SK-N-SH (cell line): Measurements from ENCODE around the gene ARID4A. TPM values are rescaled to one million over a fixed set of nuclear protein-coding genes. Genes with fewer than 3 reads are reported as not detected.

Source experiments
- CTCF ChIA-PET: fragments of 300-600, 350-600 bp; formaldehyde crosslinking; extraction: SDS; loops from one replicate; lab custom pipeline; 2021; lab: Yijun Ruan, JAX
- POLR2A ChIA-PET: fragments of 350-600 bp; sonication (Branson Sonifier 250); formaldehyde crosslinking; extraction: SDS; loops from one replicate; lab custom pipeline; 2020; ENCODE audit warnings: antibody characterized with exemption, inconsistent platforms; lab: Yijun Ruan, JAX
- DNase-seq: peaks from one replicate; pipeline ENCODE4 v3.0.0; 2012
- H2AFZ ChIP-seq: fragments of 200-600 bp; sonication (generic); 2 replicates; pipeline ENCODE4 v1.8.1; 2016; ENCODE audit warnings: antibody characterized with exemption, mild to moderate bottlenecking, low read depth
- H3F3A ChIP-seq: fragments of 200-600 bp; sonication (generic); replicated peaks from 2 replicates; pipeline ENCODE3; 2016; ENCODE audit warnings: antibody characterized with exemption, mild to moderate bottlenecking; ENCODE audit not compliant: insufficient read depth
- H3K27ac ChIP-seq, 2 experiments: fragments of 200-500 bp in 1 of 2; fragments of 200-600 bp in 1 of 2; sonication (Bioruptor generic) in 1 of 2; sonication (generic), shearing (Covaris generic) in 1 of 2; 2 replicates each; pipeline versions ENCODE4 v1.5.1 to v1.6.1; 2014 to 2016; ENCODE audit warnings: low read depth in 2 of 2, inconsistent platforms in 1 of 2, low read length in 1 of 2, mild to moderate bottlenecking in 1 of 2, mixed read lengths in 1 of 2
- H3K27me3 ChIP-seq: fragments of 200-600 bp; sonication (generic), shearing (Covaris generic); 2 replicates; pipeline ENCODE4 v1.6.1; 2016; ENCODE audit warnings: mixed run types; ENCODE audit not compliant: insufficient read depth
- H3K36me3 ChIP-seq, 2 experiments: fragments of 200-500 bp in 1 of 2; fragments of 200-600 bp in 1 of 2; sonication (Bioruptor generic) in 1 of 2; sonication (generic) in 1 of 2; replicated peaks in 1 of 2; 2 replicates each; pipeline versions ENCODE3 to v1.5.1; 2014 to 2016; ENCODE audit warnings: low read length in 1 of 2, mild to moderate bottlenecking in 1 of 2; ENCODE audit not compliant: insufficient read depth in 2 of 2, control insufficient read depth in 1 of 2
- H3K4me1 ChIP-seq, 2 experiments: fragments of 200-500 bp in 1 of 2; fragments of 200-600 bp in 1 of 2; sonication (Bioruptor generic) in 1 of 2; sonication (generic), shearing (Covaris generic) in 1 of 2; 2 replicates each; pipeline versions ENCODE4 v1.5.1 to v1.6.1; 2014 to 2016; ENCODE audit warnings: low read depth in 1 of 2, low read length in 1 of 2, mixed run types in 1 of 2; ENCODE audit not compliant: insufficient read depth in 2 of 2, control insufficient read depth in 1 of 2
- H3K4me2 ChIP-seq: fragments of 200-600 bp; sonication (generic), shearing (Covaris generic); 2 replicates; pipeline ENCODE4 v1.6.1; 2017; ENCODE audit warnings: mixed run types
- H3K4me3 ChIP-seq, 2 experiments: fragments of 200-500 bp in 1 of 2; fragments of 200-600 bp in 1 of 2; sonication (Bioruptor generic) in 1 of 2; sonication (generic), shearing (Covaris generic) in 1 of 2; 2 replicates each; pipeline versions ENCODE4 v1.5.1 to v1.8.1; 2014 to 2016; ENCODE audit warnings: low read depth in 2 of 2, inconsistent platforms in 1 of 2, low read length in 1 of 2, mild to moderate bottlenecking in 1 of 2, mixed read lengths in 1 of 2, moderate library complexity in 1 of 2
- H3K79me2 ChIP-seq: fragments of 200-600 bp; sonication (generic); 2 replicates; pipeline ENCODE4 v1.8.1; 2017; ENCODE audit warnings: mild to moderate bottlenecking; ENCODE audit not compliant: insufficient read depth
- H3K9ac ChIP-seq: fragments of 200-600 bp; sonication (generic); 2 replicates; pipeline ENCODE4 v1.6.1; 2017; ENCODE audit warnings: mixed run types
- H3K9me2 ChIP-seq: fragments of 200-600 bp; sonication (generic); 2 replicates; pipeline ENCODE4 v1.6.1; 2017; ENCODE audit warnings: mixed run types
- H3K9me3 ChIP-seq: fragments of 200-600 bp; sonication (generic); 2 replicates; pipeline ENCODE4 v1.6.1; 2017; ENCODE audit warnings: mixed run types, mild to moderate bottlenecking, moderate library complexity
- H4K20me1 ChIP-seq: fragments of 200-600 bp; sonication (generic); 2 replicates; pipeline ENCODE4 v1.6.1; 2017; ENCODE audit warnings: mild to moderate bottlenecking, mixed run types; ENCODE audit not compliant: insufficient read depth
- EP300 ChIP-seq, 2 experiments: IDR thresholded peaks; 2 replicates each; pipeline versions ENCODE4 v1.4.0 to v1.6.1; 2012; ENCODE audit warnings: borderline replicate concordance in 1 of 2, low read depth in 1 of 2, low read length in 1 of 2
- EZH2phosphoT487 ChIP-seq: fragments of 200-600 bp; sonication (generic); IDR thresholded peaks from 2 replicates; pipeline ENCODE4 v1.6.1; 2017; ENCODE audit warnings: low read depth, mixed run types, mild to moderate bottlenecking, antibody characterized with exemption, moderate library complexity, borderline replicate concordance
- FOSL2 ChIP-seq: IDR thresholded peaks from 2 replicates; pipeline ENCODE4 v1.4.0; 2012; ENCODE audit warnings: low read depth, mild to moderate bottlenecking, moderate library complexity, borderline replicate concordance
- FOXJ3 ChIP-seq: sonication (generic); formaldehyde crosslinking; IDR thresholded peaks from 2 replicates; pipeline ENCODE4 v1.5.1; 2020; ENCODE audit warnings: mild to moderate bottlenecking, missing genetic modification reagents
- GABPA ChIP-seq: IDR thresholded peaks from 2 replicates; pipeline ENCODE4 v1.4.0; 2012; ENCODE audit warnings: low read depth, mild to moderate bottlenecking
- GATA2 ChIP-seq: sonication (generic); formaldehyde crosslinking; IDR thresholded peaks from 2 replicates; pipeline ENCODE4 v1.5.0; 2020; ENCODE audit warnings: mild to moderate bottlenecking, missing genetic modification reagents
- JUND ChIP-seq: IDR thresholded peaks from 2 replicates; pipeline ENCODE4 v1.4.0; 2012
- MEF2A ChIP-seq: IDR thresholded peaks from 2 replicates; pipeline ENCODE4 v1.4.0; 2012; ENCODE audit warnings: low read depth, borderline replicate concordance
- NRF1 ChIP-seq: IDR thresholded peaks from 2 replicates; pipeline ENCODE4 v1.6.1; 2012; ENCODE audit warnings: low read depth, mild to moderate bottlenecking, low read length
- POLR2AphosphoS5 ChIP-seq: IDR thresholded peaks from 2 replicates; pipeline ENCODE4 v1.6.1; 2012; ENCODE audit warnings: low read depth, low read length
- RCOR1 ChIP-seq: fragments of 150-350 bp; IDR thresholded peaks from 2 replicates; pipeline ENCODE4 v1.6.1; 2017; ENCODE audit warnings: antibody characterized with exemption, low read length
- SIN3A ChIP-seq: IDR thresholded peaks from 2 replicates; pipeline ENCODE4 v1.6.1; 2012; ENCODE audit warnings: low read depth, mild to moderate bottlenecking, low read length, moderate library complexity, borderline replicate concordance
- TAF1 ChIP-seq: IDR thresholded peaks from 2 replicates; pipeline ENCODE4 v1.6.1; 2012; ENCODE audit warnings: low read depth, mild to moderate bottlenecking, low read length, moderate library complexity, borderline replicate concordance
- TEAD4 ChIP-seq: IDR thresholded peaks from 2 replicates; pipeline ENCODE4 v1.4.0; 2012; ENCODE audit warnings: mild to moderate bottlenecking, borderline replicate concordance; ENCODE audit not compliant: insufficient read depth
- YY1 ChIP-seq: IDR thresholded peaks from 2 replicates; pipeline ENCODE4 v1.4.0; 2012; ENCODE audit warnings: low read depth, mild to moderate bottlenecking
- WGBS: methylation state at CpG from one replicate; pipeline ENCODE4 v1.1.6; 2017; ENCODE audit warnings: low lambda C conversion rate; 5-methylcytosine and 5-hydroxymethylcytosine counted together
- polyA plus RNA-seq, 3 experiments: library from polyadenylated mRNA; depleted of rRNA; stranded (reverse); fragments of >200 nt; gene quantifications; 2 replicates each; pipeline ENCODE4 v1.2.3, GENCODE V29; 2012
- TF ChIP-seq, protein P1 (sequence below): fragments of 150-350 bp; IDR thresholded peaks from 2 replicates; pipeline ENCODE4 v1.6.1; 2017; ENCODE audit warnings: antibody characterized with exemption, low read length, low read depth, borderline replicate concordance
- TF ChIP-seq, protein P2 (sequence below): IDR thresholded peaks from 2 replicates; pipeline ENCODE4 v1.4.0; 2012; ENCODE audit warnings: low read depth, borderline replicate concordance
- TF ChIP-seq, protein P3 (sequence below): IDR thresholded peaks from 2 replicates; pipeline ENCODE4; 2012
- TF ChIP-seq, protein P4 (sequence below): IDR thresholded peaks from 2 replicates; pipeline ENCODE4 v1.4.0; 2012; ENCODE audit warnings: low read depth, borderline replicate concordance

Gene ARID4A
- polyA plus RNA-seq, 1 of the 3 experiments (the other 2 are of a cell fraction): 4.6 TPM

DNA sequence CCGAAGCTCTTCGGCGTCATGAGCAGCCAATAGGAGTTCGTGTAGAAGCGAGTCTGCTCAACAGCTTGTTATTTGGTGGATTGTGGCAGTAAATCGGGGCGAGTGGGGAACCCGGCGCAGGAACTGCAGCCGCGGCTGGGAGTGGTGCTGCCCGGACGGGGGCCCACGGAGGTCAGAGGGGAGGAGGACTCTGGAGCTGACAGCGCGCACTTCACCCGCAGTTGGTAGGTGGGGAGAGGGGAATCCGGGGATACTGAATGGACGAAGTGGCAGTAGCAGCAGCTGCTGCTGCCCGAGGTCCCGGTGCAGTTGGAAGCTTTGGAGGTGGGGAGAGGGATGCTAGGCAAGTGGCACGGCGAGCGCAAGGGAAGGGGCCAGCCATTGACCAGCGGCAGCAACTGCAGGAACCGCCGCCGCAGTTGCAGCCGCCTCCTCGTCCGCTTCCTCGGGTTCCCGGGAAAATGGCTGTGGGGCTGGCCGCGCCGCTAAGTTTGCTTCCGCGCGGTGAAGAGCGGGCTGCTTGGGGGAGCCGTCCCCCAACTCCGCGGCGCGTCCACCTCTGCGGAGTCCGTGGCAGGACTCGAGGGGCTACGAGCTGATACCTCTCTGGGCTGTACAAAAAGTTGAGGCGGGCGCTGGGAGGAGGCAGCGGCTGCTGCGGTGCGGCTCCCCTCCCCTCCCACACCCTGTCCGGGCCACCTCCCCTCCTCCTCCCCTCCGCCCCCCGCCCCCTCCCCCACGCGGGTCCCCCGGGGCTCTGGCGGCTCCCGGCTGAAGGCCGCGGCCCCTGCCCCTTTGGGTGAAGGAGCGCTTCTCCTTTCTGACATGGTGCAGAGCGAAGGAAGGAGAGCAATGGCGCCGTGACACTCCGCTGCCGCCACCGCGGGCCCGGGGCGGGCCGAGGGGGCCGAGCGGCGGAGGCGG is at the start of gene ARID4A (continued):
- TF ChIP-seq MEF2A: no peak
- no peak for TF ChIP-seq GABPA
- TF ChIP-seq TEAD4: no peak
- no peak for TF ChIP-seq GATA2 (CRISPR knock-in tag)
- TF ChIP-seq, protein P1, sequence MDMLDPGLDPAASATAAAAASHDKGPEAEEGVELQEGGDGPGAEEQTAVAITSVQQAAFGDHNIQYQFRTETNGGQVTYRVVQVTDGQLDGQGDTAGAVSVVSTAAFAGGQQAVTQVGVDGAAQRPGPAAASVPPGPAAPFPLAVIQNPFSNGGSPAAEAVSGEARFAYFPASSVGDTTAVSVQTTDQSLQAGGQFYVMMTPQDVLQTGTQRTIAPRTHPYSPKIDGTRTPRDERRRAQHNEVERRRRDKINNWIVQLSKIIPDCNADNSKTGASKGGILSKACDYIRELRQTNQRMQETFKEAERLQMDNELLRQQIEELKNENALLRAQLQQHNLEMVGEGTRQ: no peak
- TF ChIP-seq POLR2AphosphoS5: no peak; the same call in 1 of the 2 replicates
- TF ChIP-seq, protein P2, sequence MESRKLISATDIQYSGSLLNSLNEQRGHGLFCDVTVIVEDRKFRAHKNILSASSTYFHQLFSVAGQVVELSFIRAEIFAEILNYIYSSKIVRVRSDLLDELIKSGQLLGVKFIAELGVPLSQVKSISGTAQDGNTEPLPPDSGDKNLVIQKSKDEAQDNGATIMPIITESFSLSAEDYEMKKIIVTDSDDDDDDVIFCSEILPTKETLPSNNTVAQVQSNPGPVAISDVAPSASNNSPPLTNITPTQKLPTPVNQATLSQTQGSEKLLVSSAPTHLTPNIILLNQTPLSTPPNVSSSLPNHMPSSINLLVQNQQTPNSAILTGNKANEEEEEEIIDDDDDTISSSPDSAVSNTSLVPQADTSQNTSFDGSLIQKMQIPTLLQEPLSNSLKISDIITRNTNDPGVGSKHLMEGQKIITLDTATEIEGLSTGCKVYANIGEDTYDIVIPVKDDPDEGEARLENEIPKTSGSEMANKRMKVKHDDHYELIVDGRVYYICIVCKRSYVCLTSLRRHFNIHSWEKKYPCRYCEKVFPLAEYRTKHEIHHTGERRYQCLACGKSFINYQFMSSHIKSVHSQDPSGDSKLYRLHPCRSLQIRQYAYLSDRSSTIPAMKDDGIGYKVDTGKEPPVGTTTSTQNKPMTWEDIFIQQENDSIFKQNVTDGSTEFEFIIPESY: no peak
- TF ChIP-seq YY1: peak; percentile 69
- no peak for TF ChIP-seq RCOR1
- no peak for TF ChIP-seq FOXJ3

DNA sequence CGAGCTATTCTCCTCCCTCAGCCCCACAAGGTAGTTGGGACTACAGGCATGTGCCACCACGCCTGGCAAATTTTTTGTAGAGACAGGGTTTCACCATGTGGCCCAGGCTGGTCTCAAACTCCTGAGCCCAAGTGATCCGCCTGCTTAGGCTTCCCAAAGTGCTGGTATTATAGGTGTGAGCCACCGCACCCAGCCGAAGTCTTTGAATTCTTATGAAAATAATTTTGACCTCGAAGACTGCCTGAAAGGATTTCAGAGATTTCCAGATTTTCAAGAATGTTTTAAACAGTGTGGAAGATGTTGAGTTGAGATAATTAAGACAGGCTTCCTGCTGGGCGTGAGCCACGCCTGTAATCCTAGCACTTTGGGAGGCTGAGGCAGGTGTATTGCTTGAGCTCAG is 48.7 kb upstream of the ARID4A start:
- TF ChIP-seq EP300 (IDR thresholded peaks at IDR 0.05; ENCODE audit: borderline replicate concordance in 1 of 2, low read depth in 1 of 2, low read length in 1 of 2): no peak
- no peak for TF ChIP-seq NRF1
- TF ChIP-seq JUND: no peak
- TF ChIP-seq FOSL2: no peak
- TF ChIP-seq GABPA: no peak
- TF ChIP-seq, protein P3, sequence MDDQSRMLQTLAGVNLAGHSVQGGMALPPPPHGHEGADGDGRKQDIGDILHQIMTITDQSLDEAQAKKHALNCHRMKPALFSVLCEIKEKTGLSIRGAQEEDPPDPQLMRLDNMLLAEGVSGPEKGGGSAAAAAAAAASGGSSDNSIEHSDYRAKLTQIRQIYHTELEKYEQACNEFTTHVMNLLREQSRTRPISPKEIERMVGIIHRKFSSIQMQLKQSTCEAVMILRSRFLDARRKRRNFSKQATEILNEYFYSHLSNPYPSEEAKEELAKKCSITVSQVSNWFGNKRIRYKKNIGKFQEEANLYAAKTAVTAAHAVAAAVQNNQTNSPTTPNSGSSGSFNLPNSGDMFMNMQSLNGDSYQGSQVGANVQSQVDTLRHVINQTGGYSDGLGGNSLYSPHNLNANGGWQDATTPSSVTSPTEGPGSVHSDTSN: no peak
- TF ChIP-seq SIN3A: no peak
- no peak for TF ChIP-seq EZH2phosphoT487
- TF ChIP-seq, protein P4, sequence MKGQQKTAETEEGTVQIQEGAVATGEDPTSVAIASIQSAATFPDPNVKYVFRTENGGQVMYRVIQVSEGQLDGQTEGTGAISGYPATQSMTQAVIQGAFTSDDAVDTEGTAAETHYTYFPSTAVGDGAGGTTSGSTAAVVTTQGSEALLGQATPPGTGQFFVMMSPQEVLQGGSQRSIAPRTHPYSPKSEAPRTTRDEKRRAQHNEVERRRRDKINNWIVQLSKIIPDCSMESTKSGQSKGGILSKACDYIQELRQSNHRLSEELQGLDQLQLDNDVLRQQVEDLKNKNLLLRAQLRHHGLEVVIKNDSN: no peak
- TF ChIP-seq RCOR1: no peak
- no peak for TF ChIP-seq TAF1
- TF ChIP-seq MEF2A: no peak
- CTCF ChIA-PET: no interaction called here
- H4K20me1 ChIP-seq: peaks cover 43% of the 10 kb centered on the region

More for the DNA sequence above, 48.7 kb upstream of the ARID4A start:
- no peaks in the 10 kb centered on the region for H3K9me2 ChIP-seq
- no peak overlapping the region for H3K27ac ChIP-seq
- no peak overlapping the region for H2AFZ ChIP-seq
- POLR2A ChIA-PET: no interaction called here
- DNase-seq: no peak
- peaks cover 97% of the 10 kb centered on the region for H3K79me2 ChIP-seq
- no peaks in the 10 kb centered on the region for H3K9me3 ChIP-seq
- 96% methylated on average over 8 of the region's 8 CpGs for WGBS
- H3K4me1 ChIP-seq: peaks cover 0 to 3% of the 10 kb centered on the region in 2 experiments; a peak in 1 of 4 replicates
- H3K4me3 ChIP-seq: no peak overlapping the region
- H3K9ac ChIP-seq: no peak overlapping the region
- peaks cover 39% of the 10 kb centered on the region for H3F3A ChIP-seq
- H3K27me3 ChIP-seq: no peaks in the 10 kb centered on the region
- H3K36me3 ChIP-seq: peaks cover 24 to 46% of the 10 kb centered on the region in 2 experiments
- no peak overlapping the region for H3K4me2 ChIP-seq
